NT2/D1 (cell line): ENCODE data around the gene SRPK2.

Source experiments
- DNase-seq: peaks from one replicate; pipeline ENCODE4 v3.0.0-alpha.2; 2011; ENCODE audit warnings: low read depth, low spot score
- H3K27me3 ChIP-seq: 2 replicates; pipeline ENCODE4 v1.6.0; 2011; ENCODE audit warnings: mild to moderate bottlenecking; ENCODE audit not compliant: insufficient read length, insufficient read depth
- H3K36me3 ChIP-seq: 2 replicates; pipeline ENCODE4 v1.6.1; 2011; ENCODE audit warnings: mild to moderate bottlenecking, low read length, mixed read lengths; ENCODE audit not compliant: insufficient read depth, insufficient read length
- H3K4me1 ChIP-seq: 2 replicates; pipeline ENCODE4 v1.5.1; 2011; ENCODE audit not compliant: insufficient read depth, insufficient read length
- H3K4me3 ChIP-seq: 2 replicates; pipeline ENCODE4 v1.5.1; 2011; ENCODE audit warnings: low read depth; ENCODE audit not compliant: insufficient read length
- H3K9ac ChIP-seq: 2 replicates; pipeline ENCODE4 v1.6.0; 2011; ENCODE audit warnings: low read depth; ENCODE audit not compliant: insufficient read length
- H3K9me3 ChIP-seq: 2 replicates; pipeline ENCODE4 v1.5.1; 2011; ENCODE audit warnings: mild to moderate bottlenecking, low read length; ENCODE audit not compliant: insufficient read depth
- SUZ12 ChIP-seq: IDR thresholded peaks from 2 replicates; pipeline ENCODE4 v1.6.1; 2011; ENCODE audit not compliant: insufficient read length, insufficient read depth; ENCODE audit errors: extremely low read depth
- YY1 ChIP-seq: IDR thresholded peaks from 2 replicates; pipeline ENCODE4 v1.6.1; 2011; ENCODE audit not compliant: insufficient read length, insufficient read depth
- ZNF274 ChIP-seq: IDR thresholded peaks from 2 replicates; pipeline ENCODE4 v1.6.1; 2011; ENCODE audit warnings: mild to moderate bottlenecking, low read depth, low read length

The SRPK2 gene

GRCh38 chr7:105230486-105230885 lies 158.2 kb downstream of the SRPK2 start:
- peaks cover 1% of the 10 kb centered on the region for H3K4me1 ChIP-seq
- H3K9ac ChIP-seq = no peak overlapping the region
- DNase-seq = no peak
- no peak overlapping the region for H3K4me3 ChIP-seq
- no peaks in the 10 kb centered on the region for H3K27me3 ChIP-seq
- no peaks in the 10 kb centered on the region for H3K36me3 ChIP-seq
- H3K9me3 ChIP-seq = no peaks in the 10 kb centered on the region
- TF ChIP-seq ZNF274 (no peak), SUZ12 (no peak), YY1 (no peak)

- H3K9me3 ChIP-seq = no peaks in the 10 kb centered on the region
- no peak overlapping the region for H3K4me3 ChIP-seq
- H3K9ac ChIP-seq = no peak overlapping the region
- TF ChIP-seq ZNF274 = no peak
- peaks cover 1% of the 10 kb centered on the region for H3K4me1 ChIP-seq
- DNase-seq = no peak
- no peaks in the 10 kb centered on the region for H3K36me3 ChIP-seq
- H3K27me3 ChIP-seq = no peaks in the 10 kb centered on the region
These were observed 159.1 kb downstream of the SRPK2 start for GRCh38 chr7:105229641-105230040.

- H3K4me3 ChIP-seq = no peak overlapping the region
- TF ChIP-seq SUZ12 (no peak), YY1 (no peak), ZNF274 (no peak)
These were observed 160.2 kb downstream of the SRPK2 start for GRCh38 chr7:105228555-105228954.

GRCh38 chr7:105227391-105227790 lies 161.3 kb downstream of the SRPK2 start:
- no peak for TF ChIP-seq SUZ12
- TF ChIP-seq YY1 = no peak
- TF ChIP-seq ZNF274 = no peak
- Histone ChIP-seq H3K36me3 (no peaks in the 10 kb centered on the region), H3K4me1 (peaks cover 1% of the 10 kb centered on the region), H3K4me3 (no peak overlapping the region), H3K27me3 (no peaks in the 10 kb centered on the region), H3K9me3 (no peaks in the 10 kb centered on the region), H3K9ac (no peak overlapping the region)
- no peak for DNase-seq

More at GRCh38 chr7:105228555-105228954, 160.2 kb downstream of the SRPK2 start:
- DNase-seq = no peak
- Histone ChIP-seq H3K27me3 (no peaks in the 10 kb centered on the region), H3K4me1 (peaks cover 1% of the 10 kb centered on the region), H3K9me3 (no peaks in the 10 kb centered on the region), H3K36me3 (no peaks in the 10 kb centered on the region), H3K9ac (no peak overlapping the region)

GRCh38 chr7:105224884-105225651 lies 163.7 kb downstream of the SRPK2 start:
- H3K4me3 ChIP-seq = no peak overlapping the region
- no peak for DNase-seq
- TF ChIP-seq SUZ12 (no peak), YY1 (no peak), ZNF274 (no peak)

GRCh38 chr7:105222953-105223352 lies 165.8 kb downstream of the SRPK2 start:
- Histone ChIP-seq H3K36me3 (no peaks in the 10 kb centered on the region), H3K4me3 (no peak overlapping the region), H3K9me3 (no peaks in the 10 kb centered on the region), H3K4me1 (no peaks in the 10 kb centered on the region), H3K9ac (no peak overlapping the region), H3K27me3 (no peaks in the 10 kb centered on the region)
- no peak for DNase-seq
- TF ChIP-seq ZNF274 (no peak), SUZ12 (no peak), YY1 (no peak)

More at GRCh38 chr7:105224884-105225651, 163.7 kb downstream of the SRPK2 start:
- H3K27me3 ChIP-seq = no peaks in the 10 kb centered on the region
- no peak overlapping the region for H3K9ac ChIP-seq
- no peaks in the 10 kb centered on the region for H3K9me3 ChIP-seq
- H3K36me3 ChIP-seq = no peaks in the 10 kb centered on the region
- peaks cover 1% of the 10 kb centered on the region for H3K4me1 ChIP-seq

GRCh38 chr7:105219771-105220160 lies 169.0 kb downstream of the SRPK2 start:
- no peak overlapping the region for H3K9ac ChIP-seq
- no peak for TF ChIP-seq ZNF274
- TF ChIP-seq SUZ12 = no peak
- TF ChIP-seq YY1 = no peak
- H3K4me3 ChIP-seq = no peak overlapping the region
- H3K9me3 ChIP-seq = no peaks in the 10 kb centered on the region
- H3K36me3 ChIP-seq = no peaks in the 10 kb centered on the region
- H3K27me3 ChIP-seq = no peaks in the 10 kb centered on the region
- no peaks in the 10 kb centered on the region for H3K4me1 ChIP-seq
- DNase-seq = no peak
